ENCODE results near the gene RBPJ. TPM values are rescaled to one million over a fixed set of nuclear protein-coding genes. Genes with fewer than 3 reads are reported as not detected.

Gene RBPJ
- 33.0 and 33.8 TPM in 2 replicates for total RNA-seq

GRCh38 chr4:26320538-26321372 is at the start of gene RBPJ:
RBPJ (plus strand) TSS chr4:26321014; CDS start chr4:26321029, 15 bp downstream.

Other genes with a start within 250 kb of the RBPJ start
- gene CCKAR, start 169.5 kb downstream of the RBPJ start, total RNA-seq, result not detected in 2 replicates

Data from endothelial cell of coronary artery (primary cell).